Measurements from ENCODE around the gene SLC22A1.

DNA sequence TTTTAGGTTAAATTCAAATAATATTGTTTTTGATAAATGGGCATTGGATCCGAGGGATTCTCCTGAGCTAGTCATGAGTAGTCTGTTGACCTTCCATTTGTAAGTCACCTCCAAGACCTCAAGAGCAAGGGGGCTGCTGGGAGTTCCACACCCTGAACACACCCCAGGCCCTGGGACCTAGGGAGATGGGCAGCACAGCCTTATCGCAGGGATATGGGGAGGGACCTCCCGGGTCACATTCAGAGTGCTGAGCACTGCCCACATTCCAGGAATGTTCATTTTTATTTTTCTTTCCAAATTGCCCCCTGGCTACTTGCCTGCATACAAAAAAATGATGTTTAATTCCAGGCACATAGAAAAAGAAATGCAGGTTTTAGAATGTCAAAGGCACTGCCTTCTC is 81.5 kb downstream of the SLC22A1 start:
- TF ChIP-seq, protein P1, sequence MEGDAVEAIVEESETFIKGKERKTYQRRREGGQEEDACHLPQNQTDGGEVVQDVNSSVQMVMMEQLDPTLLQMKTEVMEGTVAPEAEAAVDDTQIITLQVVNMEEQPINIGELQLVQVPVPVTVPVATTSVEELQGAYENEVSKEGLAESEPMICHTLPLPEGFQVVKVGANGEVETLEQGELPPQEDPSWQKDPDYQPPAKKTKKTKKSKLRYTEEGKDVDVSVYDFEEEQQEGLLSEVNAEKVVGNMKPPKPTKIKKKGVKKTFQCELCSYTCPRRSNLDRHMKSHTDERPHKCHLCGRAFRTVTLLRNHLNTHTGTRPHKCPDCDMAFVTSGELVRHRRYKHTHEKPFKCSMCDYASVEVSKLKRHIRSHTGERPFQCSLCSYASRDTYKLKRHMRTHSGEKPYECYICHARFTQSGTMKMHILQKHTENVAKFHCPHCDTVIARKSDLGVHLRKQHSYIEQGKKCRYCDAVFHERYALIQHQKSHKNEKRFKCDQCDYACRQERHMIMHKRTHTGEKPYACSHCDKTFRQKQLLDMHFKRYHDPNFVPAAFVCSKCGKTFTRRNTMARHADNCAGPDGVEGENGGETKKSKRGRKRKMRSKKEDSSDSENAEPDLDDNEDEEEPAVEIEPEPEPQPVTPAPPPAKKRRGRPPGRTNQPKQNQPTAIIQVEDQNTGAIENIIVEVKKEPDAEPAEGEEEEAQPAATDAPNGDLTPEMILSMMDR (IDR thresholded peaks at IDR 0.05): no peak
- no peak for TF ChIP-seq POLR2A (IDR thresholded peaks at IDR 0.05)

Measured in breast epithelium (tissue), 3 donors.